Neutrophil (primary cell): ENCODE measurements around the gene BLVRB.

Experiments
- H3K27ac ChIP-seq: fragments of 200-600 bp; sonication (generic); 2 replicates; pipeline ENCODE4 v1.5.1; 2016; ENCODE audit warnings: mild to moderate bottlenecking, moderate library complexity
- H3K27me3 ChIP-seq: fragments of 200-600 bp; sonication (generic); 2 replicates; pipeline ENCODE4 v1.6.0; 2016; ENCODE audit warnings: mild to moderate bottlenecking
- H3K36me3 ChIP-seq: fragments of 200-600 bp; sonication (generic); 2 replicates; pipeline ENCODE4 v1.5.1; 2017
- H3K4me1 ChIP-seq, 2 experiments: fragments of 200-600 bp in 1 of 2; sonication (generic) in 1 of 2; 1 replicate in 1 of 2; 2 replicates in 1 of 2; pipeline versions ENCODE4 v1.5.1 to v1.6.1; 2013 to 2016; ENCODE audit warnings: low read depth in 1 of 2, low read length in 1 of 2, mild to moderate bottlenecking in 1 of 2, moderate library complexity in 1 of 2; ENCODE audit not compliant: control insufficient read depth in 1 of 2, insufficient read depth in 1 of 2
- H3K4me3 ChIP-seq, 2 experiments: fragments of 200-600 bp in 1 of 2; sonication (generic) in 1 of 2; 1 replicate in 1 of 2; 2 replicates in 1 of 2; pipeline ENCODE4 v1.5.1; 2013 to 2016; ENCODE audit warnings: low read depth in 1 of 2, low read length in 1 of 2, mild to moderate bottlenecking in 1 of 2, moderate library complexity in 1 of 2
- H3K9me3 ChIP-seq: fragments of 200-600 bp; sonication (generic); 2 replicates; pipeline ENCODE4 v1.5.1; 2016
- TF ChIP-seq, protein P1 (sequence below): fragments of 200-600 bp; sonication (generic); IDR thresholded peaks from 2 replicates; pipeline ENCODE4 v1.5.1; 2016; ENCODE audit warnings: antibody characterized with exemption

BLVRB gene

DNA sequence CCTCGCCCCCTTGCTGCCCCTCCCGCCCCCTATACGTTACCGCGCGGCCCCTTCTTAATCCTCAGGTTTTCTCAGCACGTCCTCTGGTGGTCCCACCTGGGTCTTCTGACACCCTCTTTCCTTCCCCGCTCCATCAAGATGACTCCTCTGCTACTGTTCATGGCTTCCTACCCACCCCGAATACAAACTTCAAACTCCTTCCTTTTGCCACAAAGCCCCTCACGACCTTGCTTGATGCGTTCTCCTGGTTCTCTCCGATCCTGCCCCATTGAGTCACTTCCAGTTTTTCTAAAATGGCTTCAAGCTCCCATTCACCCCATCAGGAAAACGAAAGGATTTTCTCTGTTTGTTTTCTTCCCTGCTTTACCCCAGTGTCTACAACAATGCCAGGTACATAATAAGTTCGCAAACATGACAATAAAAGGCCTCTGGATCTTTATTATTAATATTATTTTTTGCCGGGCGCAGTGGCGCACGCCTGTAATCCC, 20.7 kb downstream of the BLVRB start:
- TF ChIP-seq, protein P1, sequence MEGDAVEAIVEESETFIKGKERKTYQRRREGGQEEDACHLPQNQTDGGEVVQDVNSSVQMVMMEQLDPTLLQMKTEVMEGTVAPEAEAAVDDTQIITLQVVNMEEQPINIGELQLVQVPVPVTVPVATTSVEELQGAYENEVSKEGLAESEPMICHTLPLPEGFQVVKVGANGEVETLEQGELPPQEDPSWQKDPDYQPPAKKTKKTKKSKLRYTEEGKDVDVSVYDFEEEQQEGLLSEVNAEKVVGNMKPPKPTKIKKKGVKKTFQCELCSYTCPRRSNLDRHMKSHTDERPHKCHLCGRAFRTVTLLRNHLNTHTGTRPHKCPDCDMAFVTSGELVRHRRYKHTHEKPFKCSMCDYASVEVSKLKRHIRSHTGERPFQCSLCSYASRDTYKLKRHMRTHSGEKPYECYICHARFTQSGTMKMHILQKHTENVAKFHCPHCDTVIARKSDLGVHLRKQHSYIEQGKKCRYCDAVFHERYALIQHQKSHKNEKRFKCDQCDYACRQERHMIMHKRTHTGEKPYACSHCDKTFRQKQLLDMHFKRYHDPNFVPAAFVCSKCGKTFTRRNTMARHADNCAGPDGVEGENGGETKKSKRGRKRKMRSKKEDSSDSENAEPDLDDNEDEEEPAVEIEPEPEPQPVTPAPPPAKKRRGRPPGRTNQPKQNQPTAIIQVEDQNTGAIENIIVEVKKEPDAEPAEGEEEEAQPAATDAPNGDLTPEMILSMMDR, result no peak
- Histone ChIP-seq H3K27me3 (no peaks in the 10 kb centered on the region), H3K27ac (peak overlapping the region; percentile 88), H3K4me3 (peak overlapping the region; percentile 98), H3K36me3 (peaks cover 27% of the 10 kb centered on the region), H3K9me3 (no peaks in the 10 kb centered on the region), H3K4me1 (peaks cover 15 to 17% of the 10 kb centered on the region in 2 experiments)

DNA sequence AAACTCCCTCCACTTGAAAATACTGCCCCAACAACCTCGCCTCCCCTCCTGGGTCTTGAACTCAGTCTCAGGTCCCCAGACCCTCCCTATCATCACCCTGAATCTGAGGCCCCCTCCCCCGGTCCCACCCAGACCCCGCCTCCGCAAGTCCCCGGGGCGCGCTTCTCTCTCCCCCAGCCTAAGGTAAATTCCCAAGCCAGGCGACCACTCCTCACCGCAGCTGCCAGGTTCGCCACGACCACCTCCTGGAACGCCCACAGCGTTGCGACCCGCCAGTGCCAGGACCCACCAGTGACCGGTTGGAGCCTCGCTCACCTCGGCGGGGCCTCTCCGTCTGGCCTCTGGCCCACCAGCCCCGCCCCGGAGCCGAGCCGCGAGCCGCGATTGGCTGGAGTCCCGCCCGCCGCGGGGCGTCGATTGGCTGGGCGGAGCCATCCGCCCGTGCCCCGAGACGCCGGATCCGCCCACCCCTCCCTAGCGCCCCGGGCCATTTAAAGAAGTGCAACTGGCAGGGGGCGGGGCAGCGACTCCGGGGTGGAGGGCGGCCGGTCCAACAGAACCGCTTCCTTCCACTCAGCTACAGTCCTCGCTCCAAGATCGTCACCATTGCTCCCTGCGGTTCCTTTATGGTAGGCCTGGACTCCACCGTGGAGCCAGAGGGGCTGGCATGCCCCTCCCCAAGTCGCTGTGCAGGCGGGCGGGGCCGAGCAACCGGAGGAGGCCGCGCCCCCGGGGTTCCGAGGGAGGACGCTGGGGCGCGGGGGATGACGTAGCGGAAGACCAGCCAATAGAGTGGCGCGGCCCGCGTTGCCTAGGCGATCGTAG, 21.3 kb downstream of the BLVRB start, which contains the start of gene SERTAD3:
Gene SERTAD3 (minus strand): TSS at position 336 of the 825 bp plus-strand sequence. CDS start 2,255 bp downstream, outside the sequence.
- Histone ChIP-seq H3K4me1 (peaks cover 15 to 17% of the 10 kb centered on the region in 2 experiments), H3K9me3 (no peaks in the 10 kb centered on the region), H3K36me3 (peaks cover 27% of the 10 kb centered on the region), H3K27ac (peak within 1 kb of the TSS; percentile 88), H3K4me3 (peak within 1 kb of the TSS; percentile 98), H3K27me3 (no peaks in the 10 kb centered on the region)
- TF ChIP-seq, protein P1, result peak; percentile 57

DNA sequence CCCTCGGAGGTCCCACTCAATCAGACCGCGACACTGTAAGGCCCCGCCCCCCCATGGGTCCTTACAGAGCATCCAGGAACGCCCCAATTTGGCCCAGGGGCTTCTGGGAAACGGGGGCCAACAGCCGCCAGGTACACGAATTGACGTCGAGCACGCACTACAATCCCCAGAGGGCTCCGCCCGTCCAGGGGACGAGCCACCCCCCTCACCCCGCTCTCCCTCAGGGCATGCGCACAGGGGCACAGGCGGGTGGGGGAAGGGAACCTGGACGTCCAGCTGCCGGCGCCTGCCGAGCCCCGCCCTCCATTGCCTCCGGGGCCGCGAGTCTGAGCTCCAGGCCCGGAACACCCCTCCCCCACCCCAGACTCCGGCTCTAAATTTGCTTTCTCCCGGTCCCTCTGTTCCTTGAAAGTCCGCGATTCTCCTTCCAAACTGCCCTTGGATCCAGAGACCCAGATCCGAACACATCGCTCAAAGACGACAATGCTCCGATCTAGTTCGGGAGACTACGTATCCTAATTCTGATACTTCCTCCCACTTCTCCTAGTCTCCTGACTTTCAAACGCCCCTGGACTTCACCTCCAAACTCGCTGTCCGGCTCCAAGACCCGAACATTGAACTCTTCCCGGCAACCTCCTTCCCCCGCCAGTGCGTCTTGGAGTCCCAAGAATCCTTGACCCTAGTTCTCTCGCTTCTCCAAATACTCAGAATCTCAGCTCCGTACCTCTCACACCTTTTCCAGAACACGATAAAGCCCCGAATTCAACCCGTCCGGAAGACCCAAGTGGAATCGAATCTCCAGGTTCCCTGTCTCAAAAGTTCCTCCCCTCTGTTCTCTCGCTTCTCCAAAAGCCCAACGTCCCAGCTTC, 22.2 kb downstream of the BLVRB start:
- no peaks in the 10 kb centered on the region for H3K27me3 ChIP-seq
- peak overlapping the region; percentile 88 for H3K27ac ChIP-seq
- peaks cover 27% of the 10 kb centered on the region for H3K36me3 ChIP-seq
- TF ChIP-seq, protein P1, result peak; percentile 7
- no peaks in the 10 kb centered on the region for H3K9me3 ChIP-seq
- H3K4me3 ChIP-seq, result peak overlapping the region; percentile 98
- peaks cover 15 to 17% of the 10 kb centered on the region in 2 experiments for H3K4me1 ChIP-seq

DNA sequence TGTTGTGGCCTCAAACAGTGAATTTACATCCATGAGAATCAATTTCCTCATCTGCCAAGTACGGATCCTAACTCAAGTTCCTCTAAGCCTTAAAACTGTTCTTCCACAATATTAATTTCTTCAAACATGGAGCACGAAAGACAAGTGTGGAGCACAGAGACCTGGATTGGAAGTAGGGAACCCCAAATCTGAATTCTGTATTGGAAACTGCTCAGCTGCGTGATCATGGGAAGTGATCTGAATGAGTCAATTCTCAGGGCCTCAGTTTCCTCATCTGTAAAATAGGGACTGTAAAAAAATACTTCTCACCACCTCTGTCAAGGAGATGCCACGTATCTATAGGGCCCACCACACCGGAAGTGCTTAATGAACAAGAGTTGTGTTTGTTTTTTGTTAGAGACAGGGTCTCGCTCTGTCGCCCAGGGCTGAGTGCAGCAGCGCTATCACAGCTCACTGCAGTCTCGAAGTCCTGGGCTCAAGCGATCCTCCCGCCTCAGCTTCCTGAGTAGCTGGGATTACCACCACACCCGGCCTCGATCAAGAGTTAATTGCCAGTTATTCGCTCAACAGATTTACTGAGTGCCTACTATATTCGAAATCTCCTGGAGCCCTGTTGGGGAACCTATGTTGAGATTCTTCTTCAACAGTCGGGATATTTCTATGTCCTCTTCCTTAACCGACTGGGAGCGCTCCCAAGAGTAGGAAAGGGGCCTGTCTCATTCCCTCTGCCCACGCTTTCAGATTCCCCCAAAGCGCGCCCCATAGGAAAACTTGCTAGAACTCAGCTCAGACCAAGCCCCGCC, 23.0 kb downstream of the BLVRB start:
- peak overlapping the region; percentile 98 for H3K4me3 ChIP-seq
- TF ChIP-seq, protein P1, result no peak
- no peaks in the 10 kb centered on the region for H3K27me3 ChIP-seq
- no peaks in the 10 kb centered on the region for H3K9me3 ChIP-seq
- H3K27ac ChIP-seq, result peak overlapping the region; percentile 88
- H3K4me1 ChIP-seq, result peaks cover 15 to 17% of the 10 kb centered on the region in 2 experiments
- peaks cover 21% of the 10 kb centered on the region for H3K36me3 ChIP-seq

DNA sequence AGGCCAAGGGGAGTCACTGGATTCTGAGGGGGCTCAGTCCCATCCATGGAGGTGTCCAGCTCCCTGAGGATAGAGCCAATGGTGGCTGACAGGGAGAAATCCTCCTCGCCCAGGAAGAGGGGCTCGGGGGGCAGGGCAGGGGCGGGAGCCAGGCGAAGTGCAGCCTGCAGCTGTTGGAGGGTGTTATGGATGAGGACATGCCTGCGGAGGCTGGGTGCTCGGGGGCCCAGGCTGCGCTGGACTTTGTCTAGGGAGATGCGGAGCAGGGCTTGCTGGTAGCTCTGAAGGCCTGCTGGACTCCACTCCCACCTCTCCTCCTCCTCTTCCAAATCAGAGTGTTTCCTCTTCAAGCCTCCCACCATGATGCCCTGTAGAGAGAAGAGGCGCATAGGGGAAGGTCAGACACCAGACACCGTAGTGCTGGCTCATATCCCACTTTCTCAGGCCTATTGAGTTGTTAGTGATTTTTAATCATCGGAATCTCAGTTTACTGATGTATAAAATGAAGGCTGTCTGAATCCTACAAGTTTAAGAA, 23.8 kb downstream of the BLVRB start:
- Histone ChIP-seq H3K36me3 (peaks cover 21% of the 10 kb centered on the region), H3K4me3 (no peak overlapping the region), H3K27me3 (no peaks in the 10 kb centered on the region), H3K9me3 (no peaks in the 10 kb centered on the region), H3K4me1 (peaks cover 15 to 17% of the 10 kb centered on the region in 2 experiments), H3K27ac (peak overlapping the region; percentile 88)
- TF ChIP-seq, protein P1, result no peak
